Neural progenitor cell (in vitro differentiated cells): Measurements from ENCODE around the gene ATE1.

ENCODE experiments used
- EZH2 ChIP-seq: fragments of 200-600 bp; sonication (generic); IDR thresholded peaks from 2 replicates; pipeline ENCODE4 v1.6.1; 2017; ENCODE audit warnings: antibody characterized with exemption, mild to moderate bottlenecking, moderate library complexity
- EZH2phosphoT487 ChIP-seq: fragments of 200-600 bp; sonication (generic); IDR thresholded peaks from 2 replicates; pipeline ENCODE4 v1.6.1; 2017; ENCODE audit warnings: antibody characterized with exemption
- TF ChIP-seq, protein P1 (sequence below): fragments of 200-600 bp; sonication (generic); IDR thresholded peaks from 2 replicates; pipeline ENCODE4 v1.5.1; 2017; ENCODE audit warnings: antibody characterized with exemption, mild to moderate bottlenecking

DNA sequence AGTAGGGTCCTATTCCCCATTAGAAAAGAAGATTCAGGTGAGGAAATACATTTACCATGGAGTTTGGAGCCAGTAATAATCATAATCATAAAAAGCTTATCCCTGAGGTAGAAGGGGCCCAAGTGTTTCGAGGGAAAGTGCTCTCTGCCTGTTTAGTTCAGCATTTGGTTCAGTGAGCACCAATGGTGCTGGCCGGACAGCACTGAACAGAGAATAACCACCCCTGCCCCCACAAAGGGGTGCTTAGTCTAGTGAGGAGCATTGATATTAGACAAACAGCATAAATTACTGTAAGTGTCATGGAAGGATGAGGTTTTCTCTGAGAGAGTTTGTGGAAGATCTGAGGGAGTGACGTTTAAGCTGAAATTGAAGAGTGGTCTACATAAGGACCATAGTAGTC, 21.6 kb upstream of the ATE1 start:
- TF ChIP-seq, protein P1, sequence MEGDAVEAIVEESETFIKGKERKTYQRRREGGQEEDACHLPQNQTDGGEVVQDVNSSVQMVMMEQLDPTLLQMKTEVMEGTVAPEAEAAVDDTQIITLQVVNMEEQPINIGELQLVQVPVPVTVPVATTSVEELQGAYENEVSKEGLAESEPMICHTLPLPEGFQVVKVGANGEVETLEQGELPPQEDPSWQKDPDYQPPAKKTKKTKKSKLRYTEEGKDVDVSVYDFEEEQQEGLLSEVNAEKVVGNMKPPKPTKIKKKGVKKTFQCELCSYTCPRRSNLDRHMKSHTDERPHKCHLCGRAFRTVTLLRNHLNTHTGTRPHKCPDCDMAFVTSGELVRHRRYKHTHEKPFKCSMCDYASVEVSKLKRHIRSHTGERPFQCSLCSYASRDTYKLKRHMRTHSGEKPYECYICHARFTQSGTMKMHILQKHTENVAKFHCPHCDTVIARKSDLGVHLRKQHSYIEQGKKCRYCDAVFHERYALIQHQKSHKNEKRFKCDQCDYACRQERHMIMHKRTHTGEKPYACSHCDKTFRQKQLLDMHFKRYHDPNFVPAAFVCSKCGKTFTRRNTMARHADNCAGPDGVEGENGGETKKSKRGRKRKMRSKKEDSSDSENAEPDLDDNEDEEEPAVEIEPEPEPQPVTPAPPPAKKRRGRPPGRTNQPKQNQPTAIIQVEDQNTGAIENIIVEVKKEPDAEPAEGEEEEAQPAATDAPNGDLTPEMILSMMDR = no peak
- TF ChIP-seq EZH2 = no peak
- TF ChIP-seq EZH2phosphoT487 = no peak
